Stomach (tissue), 9 donors: Measurements from ENCODE around the gene UNC45A. TPM values are rescaled to one million over a fixed set of nuclear protein-coding genes. Genes with fewer than 3 reads are reported as not detected.

Source experiments
- DNase-seq, 2 donors: peaks; one replicate each; pipeline versions ENCODE4 v3.0.0 to v3.0.0-alpha.2; 2013 to 2019
- H3K27ac ChIP-seq, 5 donors: fragments of 200-600 bp in 4 of 5; sonication (generic) in 4 of 5; one replicate each; pipeline ENCODE4 v1.5.1; 2013 to 2019; ENCODE audit warnings: mild to moderate bottlenecking in 1 of 5, moderate library complexity in 1 of 5
- H3K27me3 ChIP-seq, 3 donors: fragments of 200-600 bp; sonication (generic); one replicate each; pipeline ENCODE4 v1.5.1; 2017 to 2019; ENCODE audit warnings: mixed run types in 1 of 3
- H3K36me3 ChIP-seq, 4 donors: fragments of 200-600 bp; sonication (generic); 1 replicate in 3 of 4; 2 replicates in 1 of 4; pipeline ENCODE4 v1.5.1; 2016 to 2019
- H3K4me1 ChIP-seq, 4 donors: fragments of 200-600 bp; sonication (generic); one replicate each; pipeline ENCODE4 v1.5.1; 2016 to 2019
- H3K4me3 ChIP-seq, 4 donors: fragments of 200-600 bp; sonication (generic) in 3 of 4; one replicate each; pipeline ENCODE4 v1.5.1; 2016 to 2019; ENCODE audit warnings: mild to moderate bottlenecking in 1 of 4
- H3K9me3 ChIP-seq, 4 donors: fragments of 200-600 bp; sonication (generic); one replicate each; pipeline ENCODE4 v1.5.1; 2016 to 2019
- EP300 ChIP-seq: sonication (generic); formaldehyde crosslinking; IDR thresholded peaks from one replicate; pipeline ENCODE4 v1.6.1; 2017; ENCODE audit warnings: antibody characterized with exemption
- POLR2A ChIP-seq, 4 donors: fragments of 450-650 bp; IDR thresholded peaks; one replicate each; pipeline ENCODE4 v1.6.1; 2016; ENCODE audit warnings: antibody characterized with exemption in 4 of 4, control low read depth in 2 of 4, mild to moderate bottlenecking in 1 of 4, moderate library complexity in 1 of 4
- POLR2AphosphoS5 ChIP-seq, 3 donors: sonication (generic); formaldehyde crosslinking; IDR thresholded peaks; one replicate each; pipeline ENCODE4 v1.6.1; 2016; ENCODE audit warnings: antibody characterized with exemption in 3 of 3
- WGBS, 5 donors: extraction: QIAGEN DNeasy Blood & Tissue Kit in 3 of 5; methylation state at CpG; one replicate each; pipeline versions ENCODE4 v1.1.5 to v1.1.7; 2013 to 2018; 5-methylcytosine and 5-hydroxymethylcytosine counted together
- intact Hi-C: fragments of 100-400 bp; cut with DNase I; formaldehyde crosslinking; loops from one replicate; pipeline ENCODE4 v1.15.1; 2023; ENCODE audit warnings: low total_unique reads
- polyA plus RNA-seq, 3 donors: library from polyadenylated mRNA; stranded (reverse); fragments of 200-250 nt; gene quantifications; one replicate each; pipeline ENCODE4 v1.2.3, GENCODE V29; 2013
- total RNA-seq, 5 donors: library from RNA; depleted of rRNA; stranded (reverse); fragments of >200 nt; gene quantifications; one replicate each; pipeline versions ENCODE4 v1.1.0 to v1.2.3, GENCODE V29; 2014 to 2016
- TF ChIP-seq, protein P1 (sequence below), 7 experiments: fragments of 450-650 bp in 4 of 7; fragments of 200-600 bp in 3 of 7; sonication (generic) in 3 of 7; IDR thresholded peaks; one replicate each; pipeline ENCODE4 v1.5.1; 2016 to 2019; ENCODE audit warnings: antibody characterized with exemption in 7 of 7, control low read depth in 2 of 7, mild to moderate bottlenecking in 1 of 7
- donor health status: healthy with polysubstance abuse.
- donor health status: Bipolar disorder and iron deficiency.
- donor health status: healthy.

Gene UNC45A
- total and polyA plus RNA-seq, 8 donors: 28.0 to 63.8 (median 43.0) TPM

DNA sequence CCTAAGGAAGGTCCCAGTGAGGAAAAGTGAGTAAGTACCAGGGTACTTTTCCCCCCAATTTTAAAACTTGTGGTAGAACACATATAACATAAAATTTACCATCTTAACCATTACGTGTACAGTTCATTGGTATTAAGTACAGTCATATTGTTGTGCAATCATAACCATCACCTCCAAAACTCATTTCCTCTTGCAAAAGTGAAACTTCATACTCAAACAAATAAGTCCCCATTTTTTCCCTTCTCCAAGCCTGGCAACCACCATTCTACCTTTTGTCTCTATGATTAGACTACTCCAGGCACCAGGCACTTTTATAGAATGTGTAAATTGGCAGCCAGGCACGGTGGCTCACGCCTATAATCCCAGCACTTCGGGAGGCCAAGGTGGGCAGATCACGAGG lies 47.0 kb downstream of the UNC45A start:
- Histone ChIP-seq H3K4me1 (no peaks in the 10 kb centered on the region), H3K27me3 (no peaks in the 10 kb centered on the region), H3K27ac (no peak overlapping the region), H3K4me3 (no peak overlapping the region), H3K36me3 (peaks cover 3 to 55% (median 9%) of the 10 kb centered on the region in 4 donors), H3K9me3 (no peaks in the 10 kb centered on the region)
- TF ChIP-seq, protein P1, sequence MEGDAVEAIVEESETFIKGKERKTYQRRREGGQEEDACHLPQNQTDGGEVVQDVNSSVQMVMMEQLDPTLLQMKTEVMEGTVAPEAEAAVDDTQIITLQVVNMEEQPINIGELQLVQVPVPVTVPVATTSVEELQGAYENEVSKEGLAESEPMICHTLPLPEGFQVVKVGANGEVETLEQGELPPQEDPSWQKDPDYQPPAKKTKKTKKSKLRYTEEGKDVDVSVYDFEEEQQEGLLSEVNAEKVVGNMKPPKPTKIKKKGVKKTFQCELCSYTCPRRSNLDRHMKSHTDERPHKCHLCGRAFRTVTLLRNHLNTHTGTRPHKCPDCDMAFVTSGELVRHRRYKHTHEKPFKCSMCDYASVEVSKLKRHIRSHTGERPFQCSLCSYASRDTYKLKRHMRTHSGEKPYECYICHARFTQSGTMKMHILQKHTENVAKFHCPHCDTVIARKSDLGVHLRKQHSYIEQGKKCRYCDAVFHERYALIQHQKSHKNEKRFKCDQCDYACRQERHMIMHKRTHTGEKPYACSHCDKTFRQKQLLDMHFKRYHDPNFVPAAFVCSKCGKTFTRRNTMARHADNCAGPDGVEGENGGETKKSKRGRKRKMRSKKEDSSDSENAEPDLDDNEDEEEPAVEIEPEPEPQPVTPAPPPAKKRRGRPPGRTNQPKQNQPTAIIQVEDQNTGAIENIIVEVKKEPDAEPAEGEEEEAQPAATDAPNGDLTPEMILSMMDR (IDR thresholded peaks at IDR 0.05): no peak
- TF ChIP-seq EP300 (no peak), POLR2AphosphoS5 (IDR thresholded peaks at IDR 0.05) (no peak), POLR2A (IDR thresholded peaks at IDR 0.05) (no peak)
- intact Hi-C loops: no loop called here
- 90 to 96% (median 94%) methylated on average over 5 of the region's 5 CpGs for WGBS, 5 donors
- DNase-seq: no peak

DNA sequence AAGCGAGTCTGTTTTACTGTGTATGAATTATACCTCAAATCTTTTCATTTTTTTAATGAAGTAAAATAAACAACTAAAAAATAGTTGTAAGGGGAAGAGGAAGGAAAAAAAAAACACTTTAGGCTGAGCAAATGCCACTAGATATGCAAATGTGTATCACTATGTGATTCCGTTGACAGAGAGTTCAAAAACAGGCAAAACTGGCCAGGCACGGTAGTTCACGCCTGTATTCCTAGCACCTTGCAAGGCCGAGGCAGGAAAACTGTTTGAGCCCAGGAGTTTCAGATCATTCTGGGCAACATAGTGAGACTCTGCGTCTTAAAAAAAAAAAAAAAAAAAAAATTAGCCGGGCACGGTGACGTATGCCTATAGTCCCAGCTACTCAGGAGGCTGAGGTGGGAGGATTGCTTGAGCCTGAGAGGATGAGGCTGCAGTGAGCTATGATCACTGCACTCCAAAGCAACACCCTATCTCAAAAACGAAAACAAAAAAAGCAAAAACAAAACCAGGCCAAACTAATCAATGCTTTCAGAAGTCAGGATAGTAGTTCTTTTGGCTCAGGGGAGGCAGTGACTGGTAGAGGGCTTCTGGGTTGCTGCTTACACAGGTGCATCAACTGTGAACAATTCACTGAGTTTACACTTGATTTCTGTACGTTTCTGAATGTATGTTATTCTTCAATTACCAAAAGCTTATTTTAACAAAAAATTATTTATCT lies 51.9 kb downstream of the UNC45A start:
- TF ChIP-seq POLR2A (IDR thresholded peaks at IDR 0.05) (no peak), EP300 (no peak), POLR2AphosphoS5 (IDR thresholded peaks at IDR 0.05) (no peak)
- TF ChIP-seq, protein P1 (IDR thresholded peaks at IDR 0.05): no peak
- H3K36me3 ChIP-seq: peaks cover 0 to 16% (median 5%) of the 10 kb centered on the region in 4 donors
- H3K4me3 ChIP-seq: no peak overlapping the region
- no peaks in the 10 kb centered on the region for H3K27me3 ChIP-seq
- peak in 1 of 2 donors; percentile 66 for DNase-seq
- H3K9me3 ChIP-seq: no peaks in the 10 kb centered on the region
- H3K4me1 ChIP-seq: peaks cover 0 to 12% (median 2%) of the 10 kb centered on the region in 4 donors
- H3K27ac ChIP-seq: no peak overlapping the region
- 45 to 59% (median 52%) methylated on average over 10 to 11 of the region's 11 CpGs for WGBS, 5 donors
- intact Hi-C loops: no loop called here

DNA sequence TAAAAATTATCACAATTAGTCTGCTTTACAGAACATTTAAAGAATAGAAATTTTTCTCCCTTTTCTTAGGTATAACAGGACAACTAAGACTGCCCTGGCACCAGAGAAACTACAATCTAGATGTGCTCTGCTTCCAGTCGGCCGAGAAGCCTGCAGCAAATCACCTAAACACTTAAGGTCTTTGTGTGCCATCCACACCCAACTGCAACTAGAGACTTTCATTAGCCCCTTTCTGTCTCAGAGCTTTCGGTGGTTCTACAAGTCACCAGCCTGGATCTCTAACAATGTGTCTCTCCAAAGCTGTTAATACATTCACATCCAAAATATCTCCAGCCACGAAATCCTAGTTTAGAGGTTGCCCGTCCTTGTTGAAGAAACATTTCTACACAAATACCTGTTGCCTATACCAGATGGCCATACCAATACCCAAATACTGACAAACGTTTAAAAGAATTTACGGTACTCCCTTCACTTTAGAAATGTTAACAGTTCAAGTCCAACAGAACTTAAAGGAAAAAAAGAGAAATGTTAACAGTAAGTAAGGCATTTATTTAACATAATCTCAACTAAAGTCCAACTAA lies 52.6 kb downstream of the UNC45A start:
- Histone ChIP-seq H3K36me3 (peaks cover 0 to 10% (median 2%) of the 10 kb centered on the region in 4 donors), H3K9me3 (no peaks in the 10 kb centered on the region), H3K27me3 (no peaks in the 10 kb centered on the region), H3K4me3 (no peak overlapping the region), H3K27ac (no peak overlapping the region), H3K4me1 (peaks cover 0 to 12% (median 2%) of the 10 kb centered on the region in 4 donors)
- no peak for TF ChIP-seq POLR2A (IDR thresholded peaks at IDR 0.05)
- TF ChIP-seq EP300: no peak
- TF ChIP-seq POLR2AphosphoS5 (IDR thresholded peaks at IDR 0.05): no peak
- TF ChIP-seq, protein P1 (IDR thresholded peaks at IDR 0.05): no peak
- intact Hi-C loops: no loop called here
- 43 to 58% (median 53%) methylated on average over 7 of the region's 7 CpGs for WGBS, 5 donors
- peak in 1 of 2 donors; percentile 30 for DNase-seq

DNA sequence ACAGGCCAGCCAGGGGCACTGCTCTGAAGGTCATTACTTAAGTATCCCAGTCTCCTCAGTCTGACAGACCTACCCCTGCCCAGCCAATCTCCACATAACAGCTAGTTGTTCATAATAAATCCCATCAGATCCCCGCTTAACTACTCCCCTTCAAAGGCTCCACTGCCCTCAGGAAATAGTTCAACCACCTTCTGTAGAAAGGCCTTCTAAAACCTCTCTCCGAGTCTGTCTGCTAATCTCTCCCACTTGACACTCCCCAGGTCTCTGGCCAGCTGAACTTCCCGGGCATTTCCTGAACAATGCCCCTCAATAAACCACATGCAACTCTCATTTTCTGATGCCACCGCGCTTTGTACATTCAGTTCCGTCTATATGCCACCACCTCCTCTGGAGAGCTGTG lies 53.2 kb downstream of the UNC45A start:
- H3K4me3 ChIP-seq: no peak overlapping the region
- TF ChIP-seq POLR2A (IDR thresholded peaks at IDR 0.05) (no peak), EP300 (no peak), POLR2AphosphoS5 (IDR thresholded peaks at IDR 0.05) (no peak)
- TF ChIP-seq, protein P1 (IDR thresholded peaks at IDR 0.05): no peak
- 46 to 67% (median 52%) methylated on average over 6 of the region's 6 CpGs for WGBS, 5 donors
- H3K36me3 ChIP-seq: peaks cover 0 to 7% (median 0%) of the 10 kb centered on the region in 4 donors
- DNase-seq: peak in 1 of 2 donors; percentile 18
- peaks cover 0 to 15% (median 3%) of the 10 kb centered on the region in 4 donors for H3K4me1 ChIP-seq
- intact Hi-C loops: no loop called here
- no peaks in the 10 kb centered on the region for H3K9me3 ChIP-seq
- no peaks in the 10 kb centered on the region for H3K27me3 ChIP-seq
- no peak overlapping the region for H3K27ac ChIP-seq
